K562 (cell line): ENCODE data around the gene OR7G1. TPM values are rescaled to one million over a fixed set of nuclear protein-coding genes. Genes with fewer than 3 reads are reported as not detected.

Source experiments
- ATAC-seq: fragments of 200-7000 bp; cut with Tn5 transposase; 3 replicates; pipeline ENCODE4 v1.9.1; 2020; ENCODE audit warnings: moderate library complexity
- BruUV-seq: library from RNA; stranded (reverse); fragments of 400-500 nt; replicated peaks from 2 replicates; lab custom pipeline; 2021; lab: Mats Ljungman, UMichigan
- CTCF ChIA-PET: fragments of 300-600 bp; formaldehyde crosslinking; extraction: SDS; loops from one replicate; lab custom pipeline; 2021; ENCODE audit warnings: low intra/inter-chr PET ratio; lab: Yijun Ruan, JAX
- POLR2A ChIA-PET: fragments of 300-600, 350-650 bp; sonication (Branson Sonifier 250); formaldehyde crosslinking; extraction: SDS; loops from one replicate; lab custom pipeline; 2021; ENCODE audit warnings: antibody characterized with exemption, inconsistent platforms; lab: Yijun Ruan, JAX
- DNase-seq, 4 experiments: peaks; one replicate each; pipeline versions ENCODE4 v3.0.0 to v3.0.0-alpha.2; 2011 to 2018; ENCODE audit warnings: low spot score in 3 of 4, mixed read lengths in 3 of 4; ENCODE audit errors: extremely low read depth in 1 of 4
- FAIRE-seq: peaks from 2 replicates; lab custom pipeline; 2011; peaks lifted over from hg19 to GRCh38; lab: Jason Lieb, UNC
- H2AFZ ChIP-seq: 2 replicates; pipeline ENCODE4 v1.6.0; 2011; ENCODE audit warnings: low read depth, low read length, control low read depth, inconsistent platforms
- H3K27ac ChIP-seq: fragments of 200-600 bp; 3 replicates; pipeline ENCODE4 v1.8.0; 2011; ENCODE audit warnings: low read depth, mild to moderate bottlenecking, control low read depth, inconsistent platforms, low read length, moderate library complexity, mixed read lengths; ENCODE audit errors: extremely low read depth
- H3K27me3 ChIP-seq, 2 experiments: fragments of 300-600 bp in 1 of 2; 2 replicates in 1 of 2; 3 replicates in 1 of 2; pipeline versions ENCODE4 v1.6.0 to v1.8.0; 2011; ENCODE audit warnings: inconsistent platforms in 2 of 2, low read length in 2 of 2, mild to moderate bottlenecking in 1 of 2, mixed read lengths in 1 of 2, moderate library complexity in 1 of 2; ENCODE audit not compliant: control insufficient read depth in 2 of 2, insufficient read depth in 2 of 2
- H3K36me3 ChIP-seq: fragments of 300-600 bp; 3 replicates; pipeline ENCODE4 v1.8.0; 2011; ENCODE audit warnings: mild to moderate bottlenecking, low read length, inconsistent platforms; ENCODE audit not compliant: control insufficient read depth, insufficient read depth
- H3K4me1 ChIP-seq, 2 experiments: fragments of 200-600 bp in 1 of 2; replicated peaks in 1 of 2; 2 replicates in 1 of 2; 3 replicates in 1 of 2; pipeline versions ENCODE4 v1.5.1 to v1.8.0; 2011; ENCODE audit warnings: inconsistent platforms in 2 of 2, low read length in 2 of 2, mild to moderate bottlenecking in 1 of 2, mixed read lengths in 1 of 2, moderate library complexity in 1 of 2; ENCODE audit not compliant: control insufficient read depth in 2 of 2, insufficient read depth in 2 of 2
- H3K4me2 ChIP-seq: 2 replicates; pipeline ENCODE4 v1.6.1; 2011; ENCODE audit warnings: low read length, control low read depth, inconsistent platforms, mixed read lengths; ENCODE audit not compliant: insufficient read depth
- H3K4me3 ChIP-seq: fragments of 200-600 bp; sonication (generic), shearing (Covaris generic); 2 replicates; pipeline ENCODE4 v1.5.1; 2016; ENCODE audit warnings: control low read depth, inconsistent platforms
- H3K79me2 ChIP-seq: fragments of 200-600 bp; 3 replicates; pipeline ENCODE4 v1.8.0; 2011; ENCODE audit warnings: low read length, inconsistent platforms; ENCODE audit not compliant: control insufficient read depth, insufficient read depth
- H3K9ac ChIP-seq, 2 experiments: 2 replicates each; pipeline versions ENCODE4 v1.6.0 to v1.6.1; 2011; ENCODE audit warnings: low read depth in 2 of 2, low read length in 2 of 2, control low read depth in 1 of 2, inconsistent platforms in 1 of 2, mild to moderate bottlenecking in 1 of 2, mixed read lengths in 1 of 2; ENCODE audit not compliant: insufficient read depth in 1 of 2
- H3K9me1 ChIP-seq: one replicate; pipeline ENCODE4 v1.6.0; 2011; ENCODE audit warnings: inconsistent platforms, mild to moderate bottlenecking, low read length, moderate library complexity; ENCODE audit not compliant: control insufficient read depth, insufficient read depth
- H3K9me3 ChIP-seq: replicated peaks from 2 replicates; pipeline ENCODE4 v1.5.1; 2011; ENCODE audit warnings: low read depth, low read length, inconsistent platforms; ENCODE audit not compliant: control insufficient read depth, insufficient read depth
- H4K20me1 ChIP-seq: replicated peaks from 2 replicates; pipeline ENCODE4 v1.6.1; 2011; ENCODE audit warnings: low read length, inconsistent platforms, mixed read lengths; ENCODE audit not compliant: control insufficient read depth, insufficient read depth
- CEBPZ ChIP-seq: fragments of 150-350 bp; IDR thresholded peaks from 2 replicates; pipeline ENCODE4 v1.6.1; 2014; ENCODE audit warnings: low read depth, mild to moderate bottlenecking, low read length, borderline replicate concordance
- FOXA1 ChIP-seq: fragments of 450-650 bp; IDR thresholded peaks from 2 replicates; pipeline ENCODE4 v1.6.1; 2016; ENCODE audit warnings: mild to moderate bottlenecking, borderline replicate concordance
- HMGXB4 ChIP-seq: sonication (generic); formaldehyde crosslinking; IDR thresholded peaks from 2 replicates; pipeline ENCODE4 v1.8.1; 2023; ENCODE audit warnings: mild to moderate bottlenecking, missing genetic modification reagents
- MAX ChIP-seq: sonication (generic); formaldehyde crosslinking; IDR thresholded peaks from 2 replicates; pipeline ENCODE4 v1.9.0; 2022; ENCODE audit warnings: mild to moderate bottlenecking, missing genetic modification reagents
- NELFE ChIP-seq: IDR thresholded peaks from 2 replicates; pipeline ENCODE4 v1.6.1; 2011; ENCODE audit warnings: mild to moderate bottlenecking; ENCODE audit not compliant: insufficient read depth, insufficient read length
- PCBP2 ChIP-seq: fragments of 200-400 bp; formaldehyde crosslinking; IDR thresholded peaks from 2 replicates; pipeline ENCODE4 v1.6.1; 2018; ENCODE audit warnings: low read length, low read depth, mild to moderate bottlenecking, moderate library complexity; ENCODE audit not compliant: poor library complexity, severe bottlenecking
- TCF7L2 ChIP-seq: fragments of 150-350 bp; IDR thresholded peaks from 2 replicates; pipeline ENCODE4 v1.6.1; 2016; ENCODE audit warnings: low read depth, mild to moderate bottlenecking, low read length, moderate library complexity
- U2AF2 ChIP-seq: fragments of 200-400 bp; formaldehyde crosslinking; optimal IDR thresholded peaks from 2 replicates; pipeline ENCODE3; 2017; ENCODE audit warnings: low read depth, mild to moderate bottlenecking, low read length
- ZBTB12 ChIP-seq: fragments of 250-450 bp; sonication (Bioruptor Pico); IDR thresholded peaks from 2 replicates; pipeline ENCODE4 v1.4.0; 2020
- ZBTB34 ChIP-seq: fragments of 250-450 bp; sonication (Bioruptor Pico); IDR thresholded peaks from 2 replicates; pipeline ENCODE4 v1.8.0; 2021; ENCODE audit warnings: mild to moderate bottlenecking, moderate library complexity
- ZNF253 ChIP-seq: fragments of 250-450 bp; sonication (Bioruptor Pico); conservative IDR thresholded peaks from 2 replicates; pipeline ENCODE4 v1.6.1; 2021; ENCODE audit warnings: mild to moderate bottlenecking
- ZNF644 ChIP-seq: fragments of 200-800 bp; sonication (Bioruptor generic); IDR thresholded peaks from 2 replicates; pipeline ENCODE4 v1.6.1; 2016; ENCODE audit warnings: low read depth, missing genetic modification characterization, missing compliant biosample characterization
- whole genome bisulfite sequencing: fragments of 100-300 bp; shearing (Covaris generic); methylation state at CpG from one replicate; pipeline ENCODE4 v1.1.6; 2016; ENCODE audit warnings: low coverage, mixed read lengths; ENCODE audit not compliant: insufficient coverage; ENCODE audit errors: missing lambda C conversion rate; 5-methylcytosine and 5-hydroxymethylcytosine counted together
- in situ Hi-C: fragments of 300-500 bp; cut with MboI; formaldehyde crosslinking; loops from 4 replicates; pipeline ENCODE4 v1.15.0; 2018; ENCODE audit warnings: inconsistent platforms, mixed read lengths
- intact Hi-C: fragments of 100-400 bp; cut with micrococcal nuclease; formaldehyde crosslinking; loops from 2 replicates; pipeline ENCODE4 v1.14.2; 2022
- polyA plus RNA-seq, 8 experiments: library from polyadenylated mRNA; depleted of rRNA in 4 of 8; stranded (reverse) in 5 of 8; unstranded in 3 of 8; fragments of >200 nt; fragmentation: Nextera tagmentation in 2 of 8; fragmentation: Illumina TruSeq in 1 of 8; extraction: Ambion mirVana in 2 of 8; extraction: Trizol in 1 of 8; gene quantifications; 2 replicates each; pipeline versions ENCODE4 v1.2.1 to v1.2.3, GENCODE V29; 2011 to 2014; ENCODE audit warnings: inconsistent platforms in 1 of 8, missing spikeins in 1 of 8
- total RNA-seq, 7 experiments: library from RNA; depleted of rRNA in 6 of 7; stranded (reverse); fragments of >200 nt in 6 of 7; fragmentation: Illumina TruSeq in 2 of 7; extraction: Trizol in 2 of 7; gene quantifications; 2 replicates each; pipeline versions ENCODE4 v1.2.1 to v1.2.3, GENCODE V29; 2011 to 2021; ENCODE audit warnings: low replicate concordance in 1 of 7

OR7G1 gene
- total and polyA plus RNA-seq, 9 of the 15 experiments (the other 6 are each of a cell fraction or from before 2014, with no cell fraction given) = not detected

GRCh38 chr19:9144920-9145319 lies 29.4 kb upstream of the OR7G1 start (continued):
- TF ChIP-seq ZBTB34 (no peak), ZNF644 (no peak), ZBTB12 (CRISPR knock-in tag) (no peak), NELFE (no peak), U2AF2 (no peak), FOXA1 (no peak), TCF7L2 (no peak)

- ChIA-PET CTCF (no interaction called here), POLR2A (no interaction called here)
- no peaks in the 10 kb centered on the region for H3K27me3 ChIP-seq
- peak within 1 kb of the TSS; percentile 93 for H3K4me2 ChIP-seq
- H3K4me1 ChIP-seq = peaks cover 0 to 9% of the 10 kb centered on the region in 2 experiments; a peak in 2 of 5 replicates
- intact Hi-C loops = loop anchor here (5.0 kb wide), 1 partner anchor 167 kb away; the partner anchor contains the start of gene ZNF699
- H3K79me2 ChIP-seq = peaks cover 52% of the 10 kb centered on the region
- TSS peak; percentile 56 for BruUV-seq
- H3K27ac ChIP-seq = peak within 1 kb of the TSS; percentile 92
- peak within 1 kb of the TSS; percentile 61 for H3K4me3 ChIP-seq
- H3K9me1 ChIP-seq = no peaks in the 10 kb centered on the region
- H3K36me3 ChIP-seq = peaks cover 26% of the 10 kb centered on the region
- peak within 1 kb of the TSS; percentile 100 for H2AFZ ChIP-seq
- ATAC-seq (peak; percentile 97), FAIRE-seq (peak; percentile 92), DNase-seq (peak; percentile 81 to 96 (median 85))
- H4K20me1 ChIP-seq = no peaks in the 10 kb centered on the region
- in situ Hi-C loops = no loop called here
- peak within 1 kb of the TSS; percentile 96 to 98 for H3K9ac ChIP-seq
- WGBS = 1% methylated on average over 39 of the region's 43 CpGs
- peaks cover 6% of the 10 kb centered on the region for H3K9me3 ChIP-seq
- TF ChIP-seq PCBP2 (no peak), HMGXB4 (CRISPR knock-in tag) (peak; percentile 63; the same call in 1 of the 2 replicates), ZNF253 (no peak), CEBPZ (no peak), MAX (no peak; the same call in 1 of the 2 replicates)
Measured at GRCh38 chr19:9140159-9140874, 24.8 kb upstream of the OR7G1 start, which contains the start of gene ZNF317. TSS of gene ZNF317 (plus strand) at chr19:9140397. CDS start at chr19:9156017, 15,620 bp downstream.
